ENCODE results near the gene CCDC197. TPM values are rescaled to one million over a fixed set of nuclear protein-coding genes. Genes with fewer than 3 reads are reported as not detected.

CCDC197 gene
- polyA plus RNA-seq, 1 experiment: not detected

- ChIA-PET CTCF (interaction anchor here (0.6 to 1.4 kb wide), 3 partner anchors 27 to 68 kb away, joined by 3 to 4 read pairs (median 3); no protein-coding TSS in a partner anchor), POLR2A (no interaction called here)
- no peak for DNase-seq (ENCODE audit: low read depth, low spot score)
- TF ChIP-seq, protein P1, sequence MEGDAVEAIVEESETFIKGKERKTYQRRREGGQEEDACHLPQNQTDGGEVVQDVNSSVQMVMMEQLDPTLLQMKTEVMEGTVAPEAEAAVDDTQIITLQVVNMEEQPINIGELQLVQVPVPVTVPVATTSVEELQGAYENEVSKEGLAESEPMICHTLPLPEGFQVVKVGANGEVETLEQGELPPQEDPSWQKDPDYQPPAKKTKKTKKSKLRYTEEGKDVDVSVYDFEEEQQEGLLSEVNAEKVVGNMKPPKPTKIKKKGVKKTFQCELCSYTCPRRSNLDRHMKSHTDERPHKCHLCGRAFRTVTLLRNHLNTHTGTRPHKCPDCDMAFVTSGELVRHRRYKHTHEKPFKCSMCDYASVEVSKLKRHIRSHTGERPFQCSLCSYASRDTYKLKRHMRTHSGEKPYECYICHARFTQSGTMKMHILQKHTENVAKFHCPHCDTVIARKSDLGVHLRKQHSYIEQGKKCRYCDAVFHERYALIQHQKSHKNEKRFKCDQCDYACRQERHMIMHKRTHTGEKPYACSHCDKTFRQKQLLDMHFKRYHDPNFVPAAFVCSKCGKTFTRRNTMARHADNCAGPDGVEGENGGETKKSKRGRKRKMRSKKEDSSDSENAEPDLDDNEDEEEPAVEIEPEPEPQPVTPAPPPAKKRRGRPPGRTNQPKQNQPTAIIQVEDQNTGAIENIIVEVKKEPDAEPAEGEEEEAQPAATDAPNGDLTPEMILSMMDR (IDR thresholded peaks at IDR 0.05; ENCODE audit: low read depth, low read length): no peak
- Histone ChIP-seq H3K9me3 (ENCODE audit: control insufficient read depth, insufficient read depth, low read length) (peaks cover 4% of the 10 kb centered on the region; the same call in 1 of the 2 replicates), H3K27ac (ENCODE audit: low read depth, low read length) (no peak overlapping the region), H3K4me3 (ENCODE audit: low read depth, low read length) (no peak overlapping the region), H3K27me3 (ENCODE audit: control insufficient read depth, insufficient read depth, low read length) (no peaks in the 10 kb centered on the region)
These were observed 29.4 kb upstream of the CCDC197 start for GRCh38 chr14:93967637-93968250.

GRCh38 chr14:93969082-93969828 lies 27.8 kb upstream of the CCDC197 start:
- peaks cover 2% of the 10 kb centered on the region; the same call in 1 of the 2 replicates for H3K9me3 ChIP-seq (ENCODE audit: control insufficient read depth, insufficient read depth, low read length)
- DNase-seq (ENCODE audit: low read depth, low spot score): no peak
- H3K27me3 ChIP-seq (ENCODE audit: control insufficient read depth, insufficient read depth, low read length): no peaks in the 10 kb centered on the region
- H3K27ac ChIP-seq (ENCODE audit: low read depth, low read length): no peak overlapping the region
- ChIA-PET POLR2A (no interaction called here), CTCF (interaction anchor here (0.7 kb wide), 1 partner anchor 9 kb away, joined by 3 read pairs; no protein-coding TSS in a partner anchor)
- TF ChIP-seq, protein P1 (IDR thresholded peaks at IDR 0.05; ENCODE audit: low read depth, low read length): no peak
- H3K4me3 ChIP-seq (ENCODE audit: low read depth, low read length): no peak overlapping the region

GRCh38 chr14:93970585-93970964 lies 26.5 kb upstream of the CCDC197 start:
- ChIA-PET POLR2A (interaction anchor here (0.9 kb wide), 1 partner anchor 10 kb away, joined by 5 read pairs; no protein-coding TSS in a partner anchor), CTCF (interaction anchor here (1.0 to 1.3 kb wide), 2 partner anchors 10 to 31 kb away, joined by 3 to 4 read pairs; no protein-coding TSS in a partner anchor)
- DNase-seq (ENCODE audit: low read depth, low spot score): no peak
- no peaks in the 10 kb centered on the region for H3K9me3 ChIP-seq (ENCODE audit: control insufficient read depth, insufficient read depth, low read length)
- H3K27me3 ChIP-seq (ENCODE audit: control insufficient read depth, insufficient read depth, low read length): no peaks in the 10 kb centered on the region
- H3K27ac ChIP-seq (ENCODE audit: low read depth, low read length): no peak overlapping the region
- H3K4me3 ChIP-seq (ENCODE audit: low read depth, low read length): no peak overlapping the region
- TF ChIP-seq, protein P1 (IDR thresholded peaks at IDR 0.05; ENCODE audit: low read depth, low read length): peak; percentile 28

DNA sequence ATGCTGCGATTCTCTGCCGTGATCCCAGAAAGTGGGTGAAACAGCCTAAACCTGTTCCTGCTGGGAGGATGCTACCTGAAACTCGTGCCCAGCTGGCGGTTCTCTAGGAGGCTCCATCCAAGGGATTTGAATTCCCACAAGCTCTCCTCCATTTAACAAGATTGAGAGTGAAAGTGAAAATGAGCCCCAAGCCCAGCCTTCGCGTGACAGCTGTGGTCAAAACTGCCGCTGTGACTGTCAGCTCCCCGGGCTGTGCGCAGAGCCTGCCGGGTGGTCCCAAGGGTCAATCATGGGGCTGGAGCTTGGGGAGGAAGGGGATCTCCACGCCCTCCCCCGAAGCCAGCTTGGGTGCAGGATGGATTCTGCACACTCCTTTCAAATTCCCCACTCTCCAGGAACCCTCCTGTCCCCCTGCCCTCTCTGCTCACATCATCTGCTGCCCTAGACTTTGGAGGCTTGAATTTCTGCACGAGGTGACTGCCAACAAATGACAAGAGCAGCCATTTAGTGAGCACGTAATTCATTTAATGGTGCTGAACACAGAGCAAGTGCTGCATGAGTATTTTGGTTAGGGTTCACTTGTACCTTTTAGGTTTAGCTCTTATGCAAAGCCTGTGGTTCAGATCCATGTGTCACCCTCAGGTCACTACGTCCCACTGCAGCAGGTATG lies 26.0 kb upstream of the CCDC197 start:
- ChIA-PET CTCF (interaction anchor here (0.8 to 1.3 kb wide), 3 partner anchors 10 to 31 kb away, joined by 3 to 4 read pairs (median 3); no protein-coding TSS in a partner anchor), POLR2A (interaction anchor here (0.9 kb wide), 1 partner anchor 11 kb away, joined by 5 read pairs; no protein-coding TSS in a partner anchor)
- TF ChIP-seq, protein P1 (IDR thresholded peaks at IDR 0.05; ENCODE audit: low read depth, low read length): no peak
- Histone ChIP-seq H3K27ac (ENCODE audit: low read depth, low read length) (no peak overlapping the region), H3K9me3 (ENCODE audit: control insufficient read depth, insufficient read depth, low read length) (no peaks in the 10 kb centered on the region), H3K4me3 (ENCODE audit: low read depth, low read length) (no peak overlapping the region), H3K27me3 (ENCODE audit: control insufficient read depth, insufficient read depth, low read length) (no peaks in the 10 kb centered on the region)
- no peak for DNase-seq (ENCODE audit: low read depth, low spot score)
